ENCODE measurements around the gene UBE2E2. TPM values are rescaled to one million over a fixed set of nuclear protein-coding genes. Genes with fewer than 3 reads are reported as not detected.

Gene UBE2E2
- total RNA-seq, 2 donors from 2014 or later = 5.5 to 6.4 TPM

DNA sequence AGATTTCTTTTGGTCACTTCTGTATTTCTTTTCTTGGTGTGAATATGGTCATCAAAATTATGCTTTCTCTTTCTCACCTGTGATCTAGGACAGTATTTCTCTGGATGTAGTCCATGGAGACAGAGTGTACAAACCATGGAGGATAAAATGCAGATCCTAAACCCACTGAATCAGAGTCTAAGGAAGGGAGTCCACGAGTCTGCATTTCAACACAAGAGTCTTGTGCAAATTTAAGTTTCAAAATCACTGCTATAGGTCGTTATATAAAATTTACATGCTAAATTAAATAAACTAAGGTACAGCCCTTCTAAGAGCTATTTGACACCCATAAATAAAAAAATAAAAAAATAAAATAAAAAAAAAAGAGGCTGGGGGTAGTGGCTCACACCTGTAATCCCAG lies 17.3 kb upstream of the UBE2E2 start:
- intact Hi-C loops (cut with DNase I, micrococcal nuclease) = no loop called here
- DNase-seq (no peak), ATAC-seq (no peak)

DNA sequence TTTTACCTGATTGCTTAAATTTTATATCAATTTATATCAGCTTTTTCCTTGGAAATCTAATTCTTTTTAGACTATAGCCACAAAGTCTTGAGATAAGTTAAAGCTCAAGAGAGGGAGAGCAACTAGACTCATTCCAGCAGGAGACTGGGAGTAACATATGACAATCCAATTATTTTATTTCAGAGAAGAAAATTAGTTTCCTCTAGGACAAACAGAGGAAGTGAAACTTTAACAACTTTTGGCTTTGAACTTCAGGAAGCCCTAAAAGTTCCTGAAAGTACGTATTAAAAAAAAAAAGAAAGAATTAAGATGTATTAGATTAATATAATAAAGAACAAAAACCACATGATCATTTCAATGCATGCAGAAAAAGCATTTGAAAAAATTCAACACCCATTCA lies 13.9 kb upstream of the UBE2E2 start:
- intact Hi-C loops (cut with DNase I, micrococcal nuclease) = no loop called here
- DNase-seq (no peak), ATAC-seq (no peak)

DNA sequence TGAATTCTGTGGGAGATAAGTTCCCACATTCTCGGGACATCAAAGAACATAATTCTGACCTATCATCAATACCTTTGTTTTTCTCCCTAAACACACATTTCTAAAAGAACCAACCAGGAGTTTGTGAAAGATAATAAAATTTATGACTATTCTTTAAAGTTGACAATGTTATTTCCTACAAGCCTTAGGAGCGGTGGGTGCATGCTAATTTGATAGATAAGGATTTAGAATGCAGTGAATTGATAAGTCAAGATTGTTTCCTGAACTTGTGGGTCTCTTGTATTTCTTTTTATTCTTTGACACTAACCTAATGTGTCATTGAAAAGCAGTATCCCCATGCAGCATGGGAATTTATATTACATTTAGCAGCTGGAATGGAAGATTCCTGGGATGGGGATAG lies 10.3 kb upstream of the UBE2E2 start:
- intact Hi-C loops (cut with DNase I, micrococcal nuclease) = no loop called here
- ATAC-seq (no peak), DNase-seq (no peak)

DNA sequence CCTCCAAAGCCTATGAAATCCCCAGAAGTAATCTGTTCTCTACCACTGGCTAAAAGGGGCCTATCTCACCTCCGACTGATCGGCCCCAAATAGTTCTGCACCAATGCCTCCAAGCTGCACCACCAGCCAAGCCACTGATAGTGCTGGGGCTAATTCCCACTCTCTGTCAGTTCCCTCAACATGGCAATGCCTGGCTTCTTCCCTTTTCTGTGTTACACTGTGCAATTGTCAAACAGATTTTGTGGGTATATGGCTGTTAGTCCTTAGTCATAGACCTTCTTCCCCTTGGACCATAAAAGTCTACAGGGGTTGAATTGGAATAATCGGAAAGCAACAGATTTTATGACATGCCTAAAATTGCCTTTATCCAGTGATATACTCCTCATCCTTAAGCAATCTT lies 9.3 kb upstream of the UBE2E2 start:
- ATAC-seq (no peak), DNase-seq (no peak)
- intact Hi-C loops (cut with DNase I, micrococcal nuclease) = no loop called here

DNA sequence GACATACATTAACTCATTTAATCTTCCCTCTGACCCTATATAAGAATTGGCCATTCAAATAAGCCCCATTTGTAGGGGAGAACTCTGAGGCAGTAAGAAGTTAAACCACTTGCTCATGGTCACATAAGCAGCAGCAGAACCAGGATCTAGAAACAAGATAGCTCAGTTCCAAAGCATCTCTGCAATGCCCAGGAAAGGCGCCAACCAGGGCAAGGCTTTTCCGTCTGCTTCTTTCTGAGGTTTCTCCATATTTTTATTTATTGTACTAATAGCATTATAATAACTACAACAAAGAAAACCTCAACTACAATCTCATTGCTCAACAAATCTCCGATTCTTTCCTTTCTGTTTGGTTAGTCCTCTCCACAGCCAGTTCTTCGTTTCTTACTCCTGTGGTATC lies 4.3 kb upstream of the UBE2E2 start:
- ATAC-seq = no peak
- no peak for DNase-seq
- intact Hi-C loops (cut with DNase I, micrococcal nuclease) = no loop called here

DNA sequence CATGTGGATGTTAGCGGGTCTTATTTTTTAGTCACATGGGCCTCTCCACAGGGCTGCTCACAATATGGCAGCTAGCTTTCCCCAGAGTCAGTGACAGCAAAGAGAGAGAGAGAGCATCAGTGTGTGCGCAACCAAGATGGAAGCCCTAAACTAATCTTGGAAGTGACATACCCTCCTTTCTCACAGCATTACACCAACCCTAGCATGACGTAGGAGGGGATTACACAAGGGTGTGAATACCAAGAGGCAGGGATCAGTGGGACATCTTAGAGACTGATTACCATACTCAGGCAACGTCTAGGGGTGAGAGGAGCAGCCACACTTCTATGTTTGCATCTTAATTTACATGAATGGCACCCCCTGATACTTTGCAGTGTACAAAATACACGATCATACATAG lies 3.5 kb upstream of the UBE2E2 start:
- DNase-seq = no peak
- ATAC-seq = no peak
- intact Hi-C loops (cut with DNase I, micrococcal nuclease) = no loop called here

DNA sequence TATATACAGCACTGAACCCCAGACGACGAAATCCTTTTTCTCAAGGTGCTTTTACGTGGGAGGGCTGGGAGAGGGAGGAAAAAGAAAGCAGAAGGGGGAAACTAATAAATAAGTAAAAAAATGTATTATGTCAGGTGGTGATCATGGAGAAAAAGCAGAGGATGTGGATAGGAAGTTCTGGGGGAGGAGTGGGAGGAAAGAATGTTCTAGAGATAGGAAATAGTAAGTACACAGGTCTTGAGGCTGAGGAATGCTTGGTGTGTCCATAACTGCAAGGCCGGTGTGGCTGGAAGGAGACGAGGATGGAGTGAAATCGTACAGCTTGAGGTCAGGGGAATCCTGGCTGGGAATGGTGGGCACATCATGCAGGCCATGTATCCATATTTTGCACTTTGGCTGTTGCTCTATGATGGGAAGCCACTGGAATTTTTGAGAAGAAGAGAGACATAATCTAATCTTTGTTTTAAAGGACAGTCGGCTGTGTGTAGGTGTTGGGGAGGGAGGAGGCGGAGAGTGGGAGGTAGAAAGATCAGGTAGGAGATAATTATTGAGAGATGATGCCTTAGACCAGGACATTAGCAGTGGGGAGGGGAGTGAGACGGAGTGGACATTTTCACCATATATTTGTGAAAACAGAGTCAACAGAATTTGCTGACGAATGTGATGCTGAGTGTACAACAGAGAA lies 1.8 kb upstream of the UBE2E2 start:
- no peak for ATAC-seq
- intact Hi-C loops (cut with DNase I, micrococcal nuclease) = no loop called here
- no peak for DNase-seq

DNA sequence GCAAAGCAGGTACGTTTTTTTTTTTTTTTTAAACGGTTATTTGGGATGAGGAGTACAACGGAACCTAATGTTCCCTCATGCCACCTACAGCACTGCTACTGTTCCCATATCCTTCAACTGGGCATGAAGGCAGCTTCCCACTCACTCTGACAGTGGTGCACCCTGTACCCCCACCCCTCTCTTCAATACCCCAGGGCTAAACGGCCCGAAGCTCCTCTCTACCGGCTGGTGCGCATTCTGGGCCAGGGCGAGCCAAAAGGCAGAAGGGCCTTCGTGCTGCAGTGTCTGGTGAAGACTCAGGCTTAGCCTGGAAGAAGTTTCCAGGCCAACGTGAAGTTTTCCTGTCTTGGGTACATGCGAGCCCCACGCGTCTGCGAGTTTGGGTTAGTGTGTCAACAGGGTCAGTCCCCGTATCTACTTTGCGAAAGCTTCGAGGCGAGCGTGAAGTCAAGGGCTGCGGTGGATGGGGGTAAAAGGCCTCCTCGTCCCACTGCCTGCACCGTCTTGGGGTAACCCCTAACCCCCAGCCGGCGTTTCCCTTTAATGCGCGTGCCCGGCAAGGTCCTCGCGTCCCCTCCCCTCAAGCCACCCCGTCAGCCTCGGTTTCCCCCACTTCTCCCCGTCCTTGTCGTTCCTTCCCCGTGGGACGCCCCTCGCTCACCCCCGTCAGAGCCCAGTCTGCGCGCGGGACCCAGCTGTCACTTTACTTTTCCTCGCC lies 765 bp upstream of the UBE2E2 start:
- DNase-seq (peak in 1 of 2 donors; percentile 71), ATAC-seq (peak; percentile 23)
- intact Hi-C loops (cut with DNase I, micrococcal nuclease) = no loop called here

DNA sequence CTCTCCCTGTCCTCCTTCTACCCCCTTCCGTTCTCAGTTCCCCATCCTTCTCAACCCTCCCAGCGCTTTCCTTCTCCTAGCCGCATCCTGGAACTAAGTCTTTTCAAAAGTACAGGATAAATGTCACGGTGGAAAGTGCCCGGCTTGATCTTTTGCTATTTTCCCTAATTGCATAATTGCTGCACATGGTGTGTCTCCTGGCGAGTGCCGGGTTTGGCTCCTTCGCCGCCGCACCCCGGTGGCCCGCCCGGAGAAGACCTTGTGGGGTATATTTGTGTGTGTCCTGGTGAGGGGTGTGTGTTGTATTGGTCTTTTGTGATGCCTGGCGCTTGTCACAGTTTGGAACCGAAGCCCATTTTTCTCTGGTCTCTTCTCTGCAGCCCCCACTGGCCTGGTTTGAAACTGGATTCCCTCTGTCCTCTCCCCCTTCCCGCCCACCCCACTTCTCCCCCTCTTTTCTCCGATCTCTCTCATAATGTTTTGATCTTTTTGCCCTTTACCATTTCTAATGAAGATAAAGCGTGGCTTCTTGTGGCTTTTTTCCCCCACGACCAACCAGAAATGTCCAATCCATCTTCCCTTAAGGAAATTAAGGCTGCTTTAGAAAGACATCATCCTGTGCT lies 692 bp downstream of the UBE2E2 start:
- DNase-seq (peak; percentile 26 to 29), ATAC-seq (peak; percentile 12)
- intact Hi-C loops (cut with DNase I, micrococcal nuclease) = no loop called here

DNA sequence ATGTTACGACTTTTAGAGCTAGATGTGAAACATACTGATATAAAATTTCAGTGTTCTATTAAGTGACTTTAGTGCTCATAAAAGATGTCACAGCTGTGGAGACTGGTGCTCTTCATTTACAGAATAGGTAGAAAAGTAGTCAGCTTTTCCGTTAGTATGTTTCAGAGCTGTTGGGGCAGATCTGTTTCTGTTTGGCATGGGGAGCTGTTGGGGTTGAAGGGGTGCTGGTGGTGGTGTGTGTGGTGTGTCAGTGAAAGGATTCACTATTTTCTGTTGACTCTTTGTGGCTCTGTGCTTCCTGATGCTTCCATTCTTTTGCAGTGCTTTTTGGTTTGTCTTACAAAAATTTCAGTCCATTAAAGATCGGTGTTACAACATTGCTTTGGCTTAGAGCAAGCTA lies 3.2 kb downstream of the UBE2E2 start:
- intact Hi-C loops (cut with DNase I, micrococcal nuclease) = no loop called here
- ATAC-seq (no peak), DNase-seq (no peak)

DNA sequence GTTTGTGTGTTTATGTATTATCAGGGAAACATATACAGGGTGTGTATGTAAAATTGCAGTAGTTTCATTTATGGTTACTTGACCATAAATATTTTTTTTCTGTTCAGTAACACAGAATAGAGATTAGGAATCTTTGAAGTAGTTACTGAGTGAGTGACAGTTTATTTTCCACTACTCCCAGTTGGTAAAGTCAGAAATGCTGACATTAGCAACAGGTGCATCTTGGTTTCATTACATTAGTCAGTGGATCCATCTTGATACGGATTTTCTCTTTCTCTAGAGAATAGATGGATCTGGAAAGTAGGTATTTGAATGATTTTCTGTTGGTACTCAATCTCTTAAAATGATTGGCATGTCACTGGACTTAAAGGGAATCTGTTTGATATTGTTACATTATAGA lies 6.0 kb downstream of the UBE2E2 start:
- ATAC-seq = no peak

DNA sequence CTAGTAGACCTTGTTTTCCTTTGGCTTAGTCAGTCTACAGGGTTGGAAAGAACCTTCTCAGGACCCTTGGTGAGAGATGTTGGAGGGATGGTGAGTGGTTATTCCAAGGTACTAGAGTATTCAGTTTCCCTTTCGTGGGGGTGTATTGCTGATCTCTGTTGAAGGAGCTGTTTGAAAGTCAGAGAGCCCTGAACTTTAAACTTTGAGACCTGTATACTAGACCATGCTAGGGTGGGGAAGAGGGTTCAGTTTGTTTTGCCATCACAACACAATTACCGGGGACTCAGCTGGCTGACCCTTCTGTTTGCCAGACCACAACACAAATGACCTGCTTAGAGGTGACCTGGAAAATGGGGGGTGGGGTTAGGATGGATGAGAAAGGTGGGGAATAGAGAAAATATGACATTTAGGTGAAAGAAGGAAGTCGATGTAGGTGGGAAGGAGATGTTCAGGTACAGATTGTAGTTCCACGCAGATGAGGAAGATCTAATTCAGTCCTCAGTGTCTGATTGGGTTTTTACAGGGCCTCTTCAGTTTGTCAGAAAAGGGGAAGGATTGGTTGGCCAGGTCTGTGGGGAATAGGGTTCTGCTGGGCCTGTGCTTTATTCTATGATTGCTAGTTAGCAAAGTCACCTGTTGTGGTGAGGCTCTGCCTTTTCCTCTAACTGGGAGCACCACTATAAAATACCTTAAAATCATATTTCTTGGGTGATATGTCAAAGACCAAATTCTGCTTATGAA lies 6.8 kb downstream of the UBE2E2 start:
- DNase-seq (no peak), ATAC-seq (no peak)
- intact Hi-C loops (cut with DNase I, micrococcal nuclease) = no loop called here

More for the DNA sequence above, 6.0 kb downstream of the UBE2E2 start:
- no peak for DNase-seq
- intact Hi-C loops (cut with DNase I, micrococcal nuclease) = no loop called here

DNA sequence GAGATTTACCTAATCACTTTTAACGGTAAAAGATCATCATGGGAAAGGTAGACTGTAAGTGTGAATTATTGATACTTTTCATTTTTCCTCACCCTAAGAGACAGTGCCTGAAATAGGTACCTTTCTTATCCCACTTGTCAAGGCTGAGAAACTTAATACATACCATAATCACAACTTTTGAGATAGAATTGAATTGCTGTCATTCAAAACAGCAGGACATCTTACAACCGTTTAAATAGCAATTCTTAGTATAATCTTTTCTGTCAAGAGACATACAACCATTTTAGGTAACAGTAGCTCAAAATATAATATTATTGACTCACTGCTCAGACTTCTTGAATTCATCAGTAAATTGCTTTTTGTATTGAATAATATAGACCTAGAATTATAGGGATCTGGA lies 10.7 kb downstream of the UBE2E2 start:
- no peak for DNase-seq
- intact Hi-C loops (cut with DNase I, micrococcal nuclease) = no loop called here
- ATAC-seq = no peak

DNA sequence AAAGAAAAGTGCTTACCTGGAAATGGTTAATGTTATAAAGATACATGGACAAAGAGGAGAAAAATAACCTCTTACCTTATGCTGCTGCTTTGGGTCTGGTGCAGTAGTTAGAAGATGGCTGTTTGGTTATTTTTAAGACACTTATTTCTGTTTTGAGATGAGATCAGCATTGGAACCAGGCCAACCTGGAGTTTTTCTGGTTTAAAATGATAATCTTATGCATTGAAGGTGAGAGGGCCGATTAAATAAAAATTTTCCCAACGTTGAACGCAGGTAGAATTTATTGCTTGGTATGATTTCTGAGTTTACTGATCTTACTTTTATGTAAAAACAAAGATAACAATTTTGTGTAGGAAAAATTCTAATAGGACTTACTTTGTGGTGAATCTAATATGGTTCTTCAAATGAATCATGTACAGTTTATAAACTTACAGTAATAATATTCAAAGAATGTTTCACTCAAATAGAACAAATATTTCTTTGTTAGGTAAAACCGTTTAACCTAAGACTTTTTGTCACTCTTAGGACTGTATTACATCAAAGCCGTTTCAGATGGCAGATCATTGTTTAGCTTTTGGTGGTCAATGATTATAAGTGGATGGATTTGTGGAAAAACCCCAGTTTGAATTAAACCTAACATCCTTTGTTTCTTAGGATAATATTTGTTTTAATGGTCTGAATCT lies 14.9 kb downstream of the UBE2E2 start:
- ATAC-seq (no peak), DNase-seq (no peak)
- intact Hi-C loops (cut with DNase I, micrococcal nuclease) = no loop called here

DNA sequence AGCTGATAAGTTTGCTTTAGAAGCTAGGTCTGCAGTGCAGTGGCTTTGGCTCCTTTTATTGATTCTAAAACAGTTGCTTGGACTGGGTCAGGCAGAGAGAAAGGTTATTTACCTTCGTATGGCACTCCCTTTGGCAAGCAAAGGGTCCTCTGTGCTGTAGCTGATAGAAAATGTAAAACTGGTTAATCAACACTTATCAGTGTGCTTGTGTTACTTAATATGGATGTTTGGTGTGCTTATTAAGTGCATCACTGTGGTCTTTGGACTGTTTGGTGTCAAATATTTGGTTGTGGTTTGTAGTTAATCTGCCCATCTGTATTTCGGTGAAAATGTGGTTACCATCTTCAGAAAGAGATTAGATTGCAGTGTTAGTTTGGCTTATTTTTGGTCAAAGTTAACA lies 16.0 kb downstream of the UBE2E2 start:
- DNase-seq = no peak
- intact Hi-C loops (cut with DNase I, micrococcal nuclease) = no loop called here
- ATAC-seq = no peak

DNA sequence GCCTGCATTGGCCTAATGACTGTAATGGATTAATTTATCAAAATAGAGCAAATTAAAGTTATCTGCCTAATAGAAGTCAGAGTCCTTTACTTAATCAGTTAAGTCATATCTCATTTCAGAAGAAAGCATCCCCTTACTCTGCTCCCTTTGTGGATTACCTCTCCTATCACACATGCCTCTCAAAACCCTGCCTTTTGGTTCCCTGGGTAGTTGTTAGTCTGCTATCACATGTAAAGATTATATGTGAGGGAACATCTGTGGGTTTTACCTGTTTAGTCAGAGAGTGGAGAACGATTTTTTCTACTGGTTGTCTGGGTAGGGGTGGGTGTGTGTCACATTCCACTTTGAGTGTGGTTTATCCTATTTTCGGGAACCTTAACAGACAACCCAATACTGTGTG lies 16.4 kb downstream of the UBE2E2 start:
- intact Hi-C loops (cut with DNase I, micrococcal nuclease) = no loop called here
- ATAC-seq = no peak
- no peak for DNase-seq

DNA sequence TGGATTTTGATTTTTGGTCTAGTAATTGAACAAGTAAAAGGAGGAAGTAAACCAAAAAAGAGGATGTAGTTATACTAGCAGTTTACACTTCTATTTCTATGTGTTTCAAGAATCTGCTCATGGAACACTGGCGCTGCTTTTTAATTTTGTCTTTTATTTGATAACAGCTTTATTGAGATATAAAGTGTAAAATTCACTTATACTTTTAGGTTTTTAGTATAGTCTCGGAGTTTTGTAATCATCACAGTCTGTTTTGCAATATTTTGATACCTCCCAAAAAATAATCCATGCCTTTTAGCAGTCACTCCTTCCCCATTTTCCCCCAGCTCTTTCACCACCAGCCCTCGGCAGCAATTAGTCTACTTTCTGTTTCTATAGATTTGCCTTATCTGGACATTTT lies 18.0 kb downstream of the UBE2E2 start:
- DNase-seq = no peak
- no peak for ATAC-seq
- intact Hi-C loops (cut with DNase I, micrococcal nuclease) = no loop called here

DNA sequence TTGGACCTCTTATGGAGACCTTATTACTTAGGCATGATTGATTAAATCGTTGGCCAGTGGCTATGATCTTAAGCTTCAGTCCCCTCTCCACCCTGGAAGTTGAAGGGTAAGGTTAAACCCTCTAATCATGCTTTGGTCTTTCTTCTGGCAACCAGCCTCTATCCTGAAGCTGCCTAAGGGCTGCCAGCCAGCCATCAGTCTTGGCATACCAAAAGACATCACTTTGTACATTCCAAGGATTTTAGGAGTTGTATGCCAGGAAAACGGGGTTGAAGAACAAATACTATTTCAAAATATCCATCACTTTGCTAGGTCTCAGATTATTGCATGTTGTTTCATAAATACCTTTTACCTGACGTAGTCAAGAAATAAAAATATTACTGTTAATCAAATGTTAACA lies 28.9 kb downstream of the UBE2E2 start:
- intact Hi-C loops (cut with DNase I, micrococcal nuclease) = no loop called here
- ATAC-seq (no peak), DNase-seq (no peak)

DNA sequence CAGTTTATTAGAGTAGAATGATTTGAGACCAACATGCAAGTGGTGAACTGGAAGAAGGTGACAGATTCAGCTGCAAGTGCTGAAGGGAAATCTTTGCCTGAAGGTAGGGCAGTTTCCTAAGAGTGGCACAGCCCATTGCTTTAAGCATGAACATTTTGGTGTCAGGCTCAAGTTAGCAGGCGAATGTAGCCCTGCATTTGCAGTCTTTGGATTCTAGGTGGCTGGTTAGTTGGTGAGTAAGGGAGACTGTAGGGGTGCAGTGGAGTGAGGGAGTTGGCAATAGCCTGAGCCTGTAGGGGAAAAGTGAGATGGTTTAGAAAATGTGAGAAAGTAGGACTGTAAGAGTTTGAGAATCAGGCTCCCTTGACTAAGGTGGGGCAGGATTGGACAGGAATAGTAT lies 29.7 kb downstream of the UBE2E2 start:
- intact Hi-C loops (cut with DNase I, micrococcal nuclease) = no loop called here
- ATAC-seq = no peak

More for the DNA sequence above, 29.7 kb downstream of the UBE2E2 start:
- no peak for DNase-seq
